Muscle of arm (tissue), 14 donors: ENCODE data around the gene SPTSSB. TPM values are rescaled to one million over a fixed set of nuclear protein-coding genes. Genes with fewer than 3 reads are reported as not detected.
A peak's percentile ranks its signal among the peaks of the same experiment; 100 is the strongest.

Experiments used
- DNase-seq: peaks from one replicate; pipeline ENCODE4 v3.0.0-alpha.2; 2013
- long read RNA-seq, 11 donors: transcript quantifications; one replicate each; lab custom pipeline, GENCODE V29; 2026
- polyA plus RNA-seq, 12 donors: library from polyadenylated mRNA; unstranded; fragments of 120-200 nt; gene quantifications; one replicate each; pipeline ENCODE4 v1.2.1, GENCODE V29; 2013; ENCODE audit not compliant: insufficient read length in 12 of 12

Gene SPTSSB, protein sequence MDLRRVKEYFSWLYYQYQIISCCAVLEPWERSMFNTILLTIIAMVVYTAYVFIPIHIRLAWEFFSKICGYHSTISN
- 1 to 10 TPM in 4 of 12 donors, under 1 TPM in 6, not detected in 2; 0.23 to 7.6 (median 0.89) TPM for polyA plus RNA-seq
- long read RNA-seq, donor 1, partial matches to known transcripts: 0 of 2 reads
- long read RNA-seq, donor 1, other reads (novel, unspliced or antisense): 0 of 2 reads
- long read RNA-seq, donor 2: 0 reads
- long read RNA-seq, donor 3, partial matches to known transcripts: 0 of 1 reads
- long read RNA-seq, donor 3, other reads (novel, unspliced or antisense): 0 of 1 reads
- long read RNA-seq, donor 4: 0 reads
- long read RNA-seq, donor 5: 0 reads
- long read RNA-seq, donor 6: 0 reads
- long read RNA-seq, donor 7: 0 reads
- long read RNA-seq, donor 8: 0 reads
- long read RNA-seq, donor 9, partial matches to known transcripts: 0 of 1 reads
- long read RNA-seq, donor 9, other reads (novel, unspliced or antisense): 0 of 1 reads
- long read RNA-seq, donor 10: 0 reads
- long read RNA-seq, donor 11, partial matches to known transcripts: 0 of 2 reads
- long read RNA-seq, donor 11, other reads (novel, unspliced or antisense): 0 of 2 reads

- DNase-seq: peak; percentile 15
Observed at GRCh38 chr3:161371441-161372320, at the start of gene SPTSSB. SPTSSB (minus strand) TSS chr3:161371517; CDS start chr3:161346323, 25,194 bp downstream.

- no peak for DNase-seq
Observed at GRCh38 chr3:161420746-161421145, 49.4 kb upstream of the SPTSSB start.

DNA sequence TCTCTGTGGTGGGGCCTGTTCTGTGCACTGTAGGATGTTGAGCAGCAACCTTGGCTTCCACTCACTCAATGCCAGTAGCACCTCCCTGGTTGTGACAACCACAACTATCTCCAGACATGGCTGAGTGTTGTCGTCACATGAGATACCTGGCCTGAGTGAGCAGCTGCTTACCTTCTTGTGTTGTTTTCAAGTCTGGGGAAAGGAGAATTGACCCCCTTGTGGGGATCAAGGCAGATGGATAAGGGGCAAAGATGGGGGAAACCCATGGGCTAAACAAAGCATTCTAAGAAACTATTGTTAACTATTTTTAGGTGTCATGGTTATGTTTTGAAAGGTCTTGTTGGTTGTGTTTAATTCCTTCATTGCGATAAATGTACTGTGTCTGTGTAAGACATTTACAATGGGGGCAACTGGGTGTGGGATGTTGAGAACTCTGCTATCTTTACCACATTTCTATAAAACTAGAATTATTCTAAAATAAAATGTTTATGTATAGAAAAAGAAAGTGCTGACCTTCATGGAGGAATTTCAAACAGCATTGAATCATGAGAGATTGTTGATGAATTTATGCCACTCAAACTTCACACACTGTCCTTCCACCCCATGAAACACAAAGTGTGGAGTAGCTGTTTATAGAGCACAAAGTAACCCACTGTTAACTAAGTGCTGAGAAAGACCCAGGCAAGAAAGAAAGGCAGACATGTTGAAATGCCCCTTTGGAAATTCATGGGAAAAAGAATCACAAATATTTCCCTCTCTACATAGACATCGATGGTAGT, 48.4 kb upstream of the SPTSSB start:
- DNase-seq: no peak

- peak; percentile 59 for DNase-seq
Observed at GRCh38 chr3:161415506-161416231, 44.4 kb upstream of the SPTSSB start.

DNA sequence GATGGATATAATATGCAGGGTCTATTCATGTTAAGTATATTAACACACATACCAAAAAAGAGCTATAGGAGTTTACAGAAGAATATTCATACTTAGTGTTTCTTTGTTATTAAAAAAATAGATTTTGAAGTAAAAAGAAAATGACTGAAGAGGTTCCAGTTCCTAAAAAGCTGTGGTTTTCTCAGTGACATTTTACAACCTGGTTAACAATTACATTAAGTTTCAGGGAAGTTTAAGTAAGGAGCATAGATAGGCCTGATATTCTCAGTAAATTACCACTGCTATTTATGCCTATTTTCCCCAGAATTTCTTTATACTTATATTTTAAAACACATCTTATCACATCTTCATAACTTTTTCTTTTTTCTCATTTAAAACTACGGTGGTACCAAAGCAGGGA, 43.6 kb upstream of the SPTSSB start:
- no peak for DNase-seq

- no peak for DNase-seq
Observed at GRCh38 chr3:161413855-161414210, 42.5 kb upstream of the SPTSSB start.

DNA sequence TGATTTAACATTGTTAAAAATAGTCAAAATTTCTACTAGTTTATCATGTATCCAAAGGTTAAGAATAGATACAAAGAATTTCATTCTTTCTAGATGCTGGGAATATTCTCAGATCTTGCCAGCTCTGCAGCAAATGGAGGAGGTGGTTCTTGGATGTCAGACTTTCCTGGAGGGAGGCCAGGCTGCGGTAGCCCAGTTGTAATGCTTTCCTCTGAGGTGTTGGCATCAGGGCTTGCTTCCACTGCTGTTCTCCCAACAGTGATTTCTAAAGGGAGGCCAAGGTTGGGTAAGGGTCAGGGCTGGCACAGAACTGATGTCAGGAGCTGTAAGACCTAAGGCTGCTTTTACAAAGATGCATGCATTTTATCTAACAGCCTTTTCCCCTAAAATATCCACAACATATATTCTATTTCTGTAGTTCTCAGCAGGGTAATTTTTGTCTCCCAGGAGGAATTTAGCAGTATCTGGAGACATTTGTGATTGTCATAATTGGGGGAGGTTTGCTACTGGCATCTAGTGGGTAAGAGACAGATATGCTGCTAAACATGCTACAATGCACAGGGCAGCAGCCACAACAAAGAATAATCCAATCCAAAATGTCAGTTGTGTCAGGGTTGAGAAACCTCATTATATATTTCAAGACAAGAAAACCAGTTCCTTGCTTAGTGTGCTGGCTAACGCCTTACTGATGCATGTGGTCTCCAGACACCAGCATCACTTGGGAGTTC, 42.0 kb upstream of the SPTSSB start:
- DNase-seq: peak; percentile 49

DNA sequence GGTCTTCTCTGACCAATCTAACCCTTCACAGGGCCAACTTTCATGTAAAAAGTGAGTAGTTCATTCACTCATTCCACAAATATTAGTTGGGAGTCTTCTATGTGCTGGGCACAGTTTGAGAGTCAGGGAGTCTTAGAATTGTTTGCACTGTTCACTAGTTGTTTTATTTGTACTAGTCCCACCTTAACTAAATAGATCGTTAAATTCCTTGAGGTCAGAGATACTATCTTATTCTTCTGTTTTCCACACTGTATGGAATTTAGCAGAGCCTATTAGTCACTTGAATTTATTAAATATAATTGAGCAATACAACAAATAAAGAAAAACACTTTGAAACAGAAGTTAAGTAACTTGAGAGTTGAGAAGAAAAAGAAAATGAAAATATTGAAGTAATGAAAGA, 40.8 kb upstream of the SPTSSB start:
- DNase-seq: no peak

DNA sequence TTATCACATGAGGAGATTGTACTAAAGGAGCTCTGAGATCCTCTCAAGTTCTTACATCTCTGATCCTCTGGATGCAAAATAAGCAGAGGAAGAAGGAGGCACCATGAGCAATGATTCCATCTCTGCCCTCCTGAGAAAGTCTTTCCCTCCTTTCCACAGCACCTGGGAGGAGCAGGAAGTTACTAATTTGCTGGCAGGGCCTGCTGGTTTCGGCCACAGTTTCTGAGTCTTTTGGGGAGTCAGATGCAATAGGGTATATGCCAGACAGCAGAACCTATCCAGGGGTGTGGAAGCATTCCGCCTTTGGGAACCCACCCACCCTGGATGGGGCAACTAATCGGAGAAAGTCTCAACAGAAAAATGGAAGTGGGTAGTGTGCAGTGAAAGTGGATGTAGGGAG, 38.5 kb upstream of the SPTSSB start:
- no peak for DNase-seq

DNA sequence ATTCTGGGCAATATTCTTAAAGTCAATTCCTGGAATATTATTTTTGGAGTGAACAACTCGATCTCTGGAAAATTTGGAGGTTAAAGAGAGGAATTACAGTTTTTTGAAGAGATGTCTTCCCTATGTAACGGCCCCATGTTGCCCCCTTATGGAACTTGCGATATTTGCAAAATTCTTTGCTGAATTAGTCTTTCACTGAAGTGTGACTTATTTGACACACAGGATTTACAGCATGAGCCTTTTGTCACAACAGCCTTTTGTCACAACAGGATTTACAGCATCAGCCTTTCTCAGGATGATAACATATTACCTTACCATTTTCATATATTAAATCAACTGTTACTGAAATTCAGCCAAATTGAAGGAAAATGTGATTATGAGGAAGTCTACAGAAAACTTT, 37.8 kb upstream of the SPTSSB start:
- peak; percentile 61 for DNase-seq

DNA sequence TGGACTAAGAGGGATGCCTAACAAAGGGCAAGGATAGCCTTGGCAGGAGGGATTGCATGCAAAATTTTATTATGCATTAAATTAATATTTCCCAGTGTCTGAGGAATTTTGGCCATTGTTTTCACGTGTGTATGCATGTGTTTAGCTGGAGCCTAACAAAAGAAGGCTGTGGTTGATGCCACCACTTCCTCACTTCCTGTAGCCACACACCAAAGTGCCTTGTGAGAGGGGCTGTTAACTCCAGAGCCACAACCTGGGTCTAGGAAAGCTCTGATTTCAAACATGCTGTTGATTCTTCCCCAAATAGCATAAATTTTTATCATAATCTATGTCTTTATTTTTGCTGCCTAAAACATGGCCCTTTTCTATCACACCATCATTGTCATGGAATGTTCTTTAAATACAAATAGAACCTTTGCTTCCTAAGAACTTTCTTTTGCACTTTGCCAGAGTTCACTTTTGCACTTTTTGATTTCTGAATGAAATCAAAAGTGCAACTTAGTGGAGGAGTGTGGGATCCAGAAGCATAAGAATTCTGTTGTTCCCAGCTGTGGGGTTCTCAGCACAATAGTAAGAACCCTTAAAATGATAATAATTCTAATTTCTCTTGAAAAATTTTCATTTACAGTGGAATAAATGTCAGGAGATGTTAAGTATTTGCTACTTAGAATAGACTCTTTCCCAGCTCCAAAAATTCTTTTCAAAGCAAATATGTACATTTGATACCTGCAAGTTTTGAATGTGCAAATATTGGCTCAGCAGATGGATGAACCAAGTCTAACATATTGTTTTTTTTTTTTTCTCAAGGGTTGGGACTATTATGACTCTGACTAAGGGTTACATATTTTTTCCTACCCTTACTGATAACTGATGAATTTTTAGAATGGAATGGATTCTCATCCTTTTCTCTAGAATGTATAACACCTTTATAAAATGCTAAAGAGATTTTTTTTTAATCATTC, 35.6 kb upstream of the SPTSSB start:
- no peak for DNase-seq

DNA sequence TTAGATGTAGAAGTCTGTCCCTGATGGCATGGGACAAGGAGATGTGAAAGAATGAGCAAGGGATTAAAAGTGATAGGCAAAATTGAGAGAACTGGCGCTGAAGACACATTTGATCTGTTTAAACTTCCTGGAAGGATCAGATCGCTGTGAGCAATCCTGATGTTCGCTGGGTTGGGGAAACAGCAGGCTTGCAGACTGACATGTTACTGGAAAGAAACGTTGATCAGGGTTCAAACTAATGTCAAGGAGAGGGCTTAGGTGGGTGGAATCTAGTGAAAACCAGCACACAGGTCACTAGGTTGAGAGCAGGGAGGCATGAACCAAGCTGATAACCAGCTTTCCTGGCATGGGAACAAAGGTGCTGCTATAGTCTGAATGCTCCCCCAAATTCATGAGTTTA, 34.5 kb upstream of the SPTSSB start:
- no peak for DNase-seq

DNA sequence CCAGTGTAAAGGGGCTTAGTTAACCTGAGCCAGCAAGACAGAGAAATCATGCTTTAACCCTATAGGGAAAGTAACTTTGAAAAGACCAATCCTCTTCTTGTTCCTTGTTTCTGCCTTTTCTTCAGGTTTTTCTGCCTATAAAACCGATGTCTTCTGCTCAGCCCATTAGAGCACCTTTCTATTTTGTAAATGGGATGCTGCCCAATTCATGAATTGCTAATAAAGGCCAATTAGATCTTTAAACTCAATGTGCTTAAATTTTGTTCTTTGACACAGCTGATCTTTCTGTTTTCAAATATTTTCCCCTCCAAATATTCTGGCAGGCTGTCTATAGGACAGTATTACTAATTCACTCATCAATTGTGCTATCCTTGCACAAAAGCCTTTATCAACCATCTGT, 33.8 kb upstream of the SPTSSB start:
- DNase-seq: no peak

DNA sequence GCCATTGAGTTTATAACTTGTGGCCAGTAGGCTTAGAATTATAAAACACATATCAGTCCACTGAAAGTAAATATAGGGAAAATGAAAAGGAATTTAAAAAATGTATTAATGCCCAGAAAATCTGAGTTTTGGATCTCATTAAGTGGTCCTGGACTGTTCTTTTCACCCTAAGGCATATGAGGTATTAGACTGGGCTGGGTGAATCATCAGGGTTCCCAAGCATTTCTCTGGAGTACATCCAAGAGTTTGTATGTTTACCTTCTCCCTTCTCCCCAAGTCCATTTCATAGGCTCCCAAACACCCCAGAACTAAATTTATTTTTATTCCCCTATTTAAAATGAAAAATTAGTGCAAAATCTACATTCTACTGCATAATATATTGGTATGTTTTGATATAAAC, 31.9 kb upstream of the SPTSSB start:
- no peak for DNase-seq

DNA sequence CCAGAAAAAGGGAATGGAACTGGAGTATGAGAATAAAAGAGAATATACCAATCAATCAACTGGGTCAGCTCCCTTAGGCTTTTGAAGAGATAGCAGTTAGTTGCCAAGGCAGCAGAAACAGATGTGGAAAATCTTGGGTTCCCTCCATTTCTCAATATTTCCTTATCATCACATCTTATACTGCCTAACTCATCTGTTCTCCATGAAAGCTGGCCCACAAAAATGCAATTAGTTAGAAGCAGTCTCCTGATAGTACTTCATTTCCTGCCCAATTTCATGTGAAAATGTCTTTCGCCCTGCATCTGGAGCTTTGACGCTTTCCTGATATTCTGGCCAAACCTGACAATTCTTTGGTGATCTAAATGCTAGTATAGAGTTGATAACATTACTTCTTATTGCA, 30.1 kb upstream of the SPTSSB start:
- peak; percentile 49 for DNase-seq

- no peak for DNase-seq
Observed at GRCh38 chr3:161400650-161401049, 29.3 kb upstream of the SPTSSB start.

DNA sequence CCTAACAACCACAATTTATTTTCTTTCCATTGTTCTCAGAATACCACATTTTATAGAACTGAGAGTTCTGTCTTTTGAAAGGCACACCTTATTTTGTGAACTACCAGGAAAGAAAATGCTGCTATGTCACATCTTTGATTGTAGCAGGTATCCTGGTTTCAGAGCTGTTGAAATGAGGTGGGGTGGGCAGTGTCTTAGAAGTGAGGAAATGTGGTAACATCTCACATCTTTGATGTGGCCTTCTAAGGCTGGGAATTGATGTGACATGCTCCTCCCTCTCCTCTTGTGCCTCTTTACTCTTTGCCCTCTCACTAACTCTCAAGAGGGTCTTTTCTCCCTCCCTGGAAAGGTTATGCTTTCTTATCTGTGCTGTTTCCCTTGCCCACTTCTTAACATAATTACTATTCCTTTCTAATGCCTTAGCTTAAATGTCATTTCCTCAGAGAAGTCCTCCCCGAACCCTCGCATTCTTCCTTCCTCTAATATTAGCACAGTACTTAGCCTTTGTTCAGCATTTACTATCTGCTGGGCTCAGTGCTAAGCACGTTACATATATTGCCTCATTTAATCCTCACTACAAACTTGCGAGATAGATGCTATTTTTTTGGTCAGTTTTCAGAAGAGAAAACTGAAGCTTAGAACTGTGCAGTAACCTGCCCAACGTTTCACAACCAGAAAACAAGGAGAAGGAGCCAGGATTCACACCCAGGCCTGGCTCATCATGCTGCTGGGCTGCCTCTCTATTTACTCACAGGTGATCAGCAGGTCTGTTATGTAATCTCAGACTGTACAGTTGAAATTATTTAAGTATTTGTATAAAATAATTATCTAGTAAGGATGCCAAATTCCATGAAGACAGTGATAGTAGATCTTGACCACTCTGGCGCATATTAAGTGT, 24.0 kb upstream of the SPTSSB start:
- no peak for DNase-seq

GRCh38 chr3:161393803-161394202, 22.5 kb upstream of the SPTSSB start:
- DNase-seq: no peak
